Activated CD8-positive, alpha-beta memory T cell treated with anti-CD3 and anti-CD28 coated beads, Interleukin-2, amount 10 ng/mL, durations not matched to agents 7 days and 5 days (primary cell): ENCODE measurements around the gene FAM217A. TPM values are rescaled to one million over a fixed set of nuclear protein-coding genes. Genes with fewer than 3 reads are reported as not detected.
A peak's percentile ranks its signal among the peaks of the same experiment; 100 is the strongest.

Experiments
- ATAC-seq: fragments of 150-1000 bp; cut with Tn5 transposase; one replicate; pipeline ENCODE4 v1.10.0; 2021; ENCODE audit warnings: moderate library complexity
- CTCF ChIA-PET: fragments of 350-600 bp; sonication (Branson Sonifier 250); formaldehyde crosslinking; loops from one replicate; lab custom pipeline; 2021; ENCODE audit warnings: antibody characterized with exemption; lab: Charles Lee
- DNase-seq: peaks from one replicate; pipeline ENCODE4 v3.0.0-alpha.2; 2020
- H3K27ac Mint-ChIP-seq: one replicate; pipeline ENCODE4 v1.8.0; 2021; ENCODE audit warnings: mild to moderate bottlenecking, mixed read lengths
- H3K27me3 Mint-ChIP-seq: one replicate; pipeline ENCODE4 v1.8.0; 2021; ENCODE audit warnings: mixed read lengths
- H3K36me3 Mint-ChIP-seq: one replicate; pipeline ENCODE4 v1.8.0; 2021; ENCODE audit warnings: mild to moderate bottlenecking, mixed read lengths
- H3K4me1 Mint-ChIP-seq: one replicate; pipeline ENCODE4 v1.8.0; 2021; ENCODE audit warnings: mixed read lengths
- H3K4me3 Mint-ChIP-seq: one replicate; pipeline ENCODE4 v1.8.0; 2021; ENCODE audit warnings: mild to moderate bottlenecking, moderate library complexity, mixed read lengths
- H3K9me3 Mint-ChIP-seq: one replicate; pipeline ENCODE4 v1.8.0; 2022; ENCODE audit warnings: low read depth, mixed read lengths
- total RNA-seq, 2 experiments: library from RNA; stranded (reverse); gene quantifications; one replicate each; pipeline ENCODE4 v1.2.3, GENCODE V29; 2021

FAM217A gene
- total RNA-seq, 2 experiments from 2014 or later, result not detected

GRCh38 chr6:4029687-4030086 lies 49.2 kb downstream of the FAM217A start:
- peaks cover 52% of the 10 kb centered on the region for H3K36me3 Mint-ChIP-seq
- CTCF ChIA-PET, result interaction anchor here (3.3 kb wide), 1 partner anchor 9 kb away, joined by 15 read pairs; a partner anchor contains a TSS
- H3K9me3 Mint-ChIP-seq, result no peaks in the 10 kb centered on the region
- no peak for DNase-seq
- no peak for ATAC-seq
- H3K4me3 Mint-ChIP-seq, result no peak overlapping the region
- H3K27ac Mint-ChIP-seq, result no peak overlapping the region
- no peaks in the 10 kb centered on the region for H3K27me3 Mint-ChIP-seq
- H3K4me1 Mint-ChIP-seq, result peaks cover 67% of the 10 kb centered on the region

DNA sequence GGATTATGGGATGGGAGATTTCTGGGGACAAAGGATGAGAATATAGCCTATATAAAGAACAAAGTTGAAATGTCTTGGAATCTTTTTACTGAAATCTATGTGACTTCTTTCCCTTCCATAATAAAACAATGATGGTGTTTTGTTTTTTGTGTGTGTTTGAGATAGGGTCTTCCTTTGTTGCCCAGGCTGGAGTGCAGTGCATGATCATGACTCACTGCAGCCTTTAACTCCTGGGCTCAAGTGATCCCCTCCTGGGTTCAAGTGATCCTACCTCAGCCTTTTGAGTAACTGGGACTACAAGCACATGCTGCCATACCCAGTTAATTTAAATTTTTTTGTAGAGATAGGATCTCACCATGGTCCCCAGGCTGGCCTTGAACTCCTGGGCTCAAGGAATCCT lies 50.9 kb downstream of the FAM217A start:
- CTCF ChIA-PET, result interaction anchor here (0.7 to 1.0 kb wide), 2 partner anchors 10 to 128 kb away, joined by 3 read pairs; no protein-coding TSS in a partner anchor
- no peak for ATAC-seq
- peaks cover 73% of the 10 kb centered on the region for H3K4me1 Mint-ChIP-seq

DNA sequence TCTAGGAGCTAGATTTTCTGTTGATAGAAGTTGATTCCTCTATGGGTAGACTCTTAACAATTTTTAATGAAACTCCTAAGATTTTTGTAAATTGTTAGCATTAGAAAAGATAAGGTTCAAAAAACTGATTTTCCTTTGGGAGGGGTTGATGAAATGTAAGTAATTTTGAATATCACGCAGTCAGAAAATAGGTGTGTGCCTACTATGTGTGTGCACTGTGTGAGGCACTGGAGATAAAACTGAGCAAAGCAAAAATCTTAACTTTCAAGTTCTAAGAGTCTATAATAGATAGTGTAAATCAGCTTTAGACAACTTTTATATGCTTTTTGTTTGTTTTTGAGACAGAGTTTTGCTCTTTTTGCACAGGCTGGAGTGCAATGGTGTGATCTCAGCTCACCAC lies 53.3 kb downstream of the FAM217A start:
- ATAC-seq, result no peak
- CTCF ChIA-PET, result interaction anchor here (1.0 kb wide), 1 partner anchor 11 kb away, joined by 3 read pairs; no protein-coding TSS in a partner anchor
- Mint-ChIP-seq H3K27me3 (no peaks in the 10 kb centered on the region), H3K4me3 (no peak overlapping the region), H3K4me1 (peaks cover 63% of the 10 kb centered on the region), H3K9me3 (no peaks in the 10 kb centered on the region), H3K36me3 (peaks cover 48% of the 10 kb centered on the region), H3K27ac (no peak overlapping the region)
- DNase-seq, result no peak

More for the DNA sequence above, 50.9 kb downstream of the FAM217A start:
- Mint-ChIP-seq H3K36me3 (peaks cover 59% of the 10 kb centered on the region), H3K4me3 (no peak overlapping the region), H3K27ac (no peak overlapping the region), H3K9me3 (no peaks in the 10 kb centered on the region), H3K27me3 (no peaks in the 10 kb centered on the region)
- DNase-seq, result no peak

DNA sequence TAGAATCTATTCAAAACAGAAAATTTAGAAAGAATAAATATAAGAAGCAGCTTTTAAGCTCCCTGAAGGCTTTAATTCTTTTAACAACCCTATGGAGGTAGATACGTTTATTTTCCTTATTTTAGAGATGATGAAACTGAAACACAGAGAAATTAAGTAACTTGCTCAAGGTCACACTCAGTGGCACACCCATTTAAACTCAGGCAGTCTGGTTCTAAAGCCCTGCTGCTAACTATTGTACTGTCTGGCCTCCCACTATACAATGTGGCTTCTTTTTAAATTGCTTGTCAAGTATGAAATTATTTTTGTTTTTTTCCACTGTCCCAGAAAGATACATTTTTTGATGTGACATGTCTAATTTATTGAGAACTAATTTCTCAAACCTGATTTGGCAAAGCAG lies 55.7 kb downstream of the FAM217A start:
- DNase-seq (no peak), ATAC-seq (no peak)
- Mint-ChIP-seq H3K4me1 (peaks cover 60% of the 10 kb centered on the region), H3K27me3 (no peaks in the 10 kb centered on the region), H3K4me3 (peak overlapping the region; percentile 85), H3K9me3 (no peaks in the 10 kb centered on the region), H3K36me3 (peaks cover 34% of the 10 kb centered on the region), H3K27ac (peak overlapping the region; percentile 97)
- CTCF ChIA-PET, result interaction anchor here (0.9 to 3.2 kb wide), 6 partner anchors 11 to 173 kb away, joined by 3 to 23 read pairs (median 11); partner anchors contain the start of gene FAM50B

DNA sequence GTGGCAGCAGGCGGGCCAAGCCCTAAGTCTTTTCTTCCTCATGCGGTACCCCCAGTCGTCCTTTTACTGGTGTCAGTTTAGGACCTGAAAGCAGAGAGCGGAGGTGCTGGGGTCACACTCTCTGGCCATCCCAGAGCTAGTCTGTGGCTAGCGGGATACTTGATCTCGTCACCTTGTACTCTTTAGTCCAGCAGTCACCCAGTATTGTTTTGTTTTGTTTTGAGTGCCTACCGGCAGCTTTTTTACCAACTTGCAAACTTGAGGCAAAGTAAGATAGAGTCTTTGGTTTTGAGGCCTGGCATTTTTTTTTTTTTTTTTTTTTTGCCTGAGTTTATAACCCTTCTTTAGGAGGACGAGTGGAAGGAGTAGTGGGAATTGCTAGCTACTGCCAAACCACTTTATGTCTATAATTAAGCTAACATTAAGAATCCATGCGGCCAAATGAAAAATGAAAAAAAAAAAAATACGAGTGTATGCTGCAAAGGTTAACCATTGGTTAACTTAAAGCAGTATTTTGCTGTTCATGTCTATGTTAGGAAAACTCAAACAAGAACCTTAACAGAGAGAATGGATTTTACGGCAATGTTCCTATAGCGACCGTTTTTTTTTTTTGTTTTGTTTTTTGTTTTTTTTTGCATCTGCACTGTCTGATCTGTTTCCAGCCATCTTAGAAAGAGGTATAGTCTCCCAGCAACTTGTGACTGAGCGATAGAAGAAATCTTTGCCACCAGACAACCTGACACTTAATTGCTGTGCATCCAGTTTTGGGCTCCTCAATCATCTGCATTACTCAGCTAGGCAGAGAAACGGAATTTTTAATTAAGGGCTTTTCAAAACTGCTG lies 56.9 kb downstream of the FAM217A start:
- CTCF ChIA-PET, result interaction anchor here (0.8 to 3.2 kb wide), 13 partner anchors 8 to 172 kb away, joined by 3 to 27 read pairs (median 7); partner anchors contain the start of genes ECI2 and FAM50B
- Mint-ChIP-seq H3K27me3 (no peaks in the 10 kb centered on the region), H3K27ac (peak overlapping the region; percentile 97), H3K9me3 (no peaks in the 10 kb centered on the region), H3K4me1 (peaks cover 59% of the 10 kb centered on the region), H3K36me3 (peaks cover 32% of the 10 kb centered on the region), H3K4me3 (peak overlapping the region; percentile 85)
- ATAC-seq (peak; percentile 2), DNase-seq (no peak)

- DNase-seq (peak; percentile 94), ATAC-seq (peak; percentile 71)
- peaks cover 26% of the 10 kb centered on the region for H3K36me3 Mint-ChIP-seq
- H3K27ac Mint-ChIP-seq, result peak overlapping the region; percentile 97
- peaks cover 56% of the 10 kb centered on the region for H3K4me1 Mint-ChIP-seq
- peak overlapping the region; percentile 85 for H3K4me3 Mint-ChIP-seq
- CTCF ChIA-PET, result interaction anchor here (0.7 to 3.2 kb wide), 17 partner anchors 9 to 171 kb away, joined by 3 to 27 read pairs (median 5); partner anchors contain the start of genes ECI2 and FAM50B
- no peaks in the 10 kb centered on the region for H3K9me3 Mint-ChIP-seq
- H3K27me3 Mint-ChIP-seq, result no peaks in the 10 kb centered on the region
Observed at GRCh38 chr6:4021133-4021853, 57.6 kb downstream of the FAM217A start.

DNA sequence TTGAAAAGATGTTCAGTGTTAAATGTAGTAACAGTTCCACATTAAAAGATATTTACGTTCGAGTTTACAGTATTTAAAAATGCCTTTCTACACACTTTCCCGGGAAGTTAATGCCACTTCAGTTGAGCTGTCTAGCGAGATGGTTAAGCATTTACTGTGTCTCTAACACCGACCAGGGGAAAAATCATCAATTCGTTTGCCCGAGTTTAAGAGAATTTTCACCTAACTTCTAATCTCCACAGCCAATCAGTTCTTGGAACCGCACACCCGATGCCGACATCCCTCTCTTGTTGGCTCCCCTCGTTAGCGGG lies 58.2 kb downstream of the FAM217A start:
- ATAC-seq (no peak), DNase-seq (no peak)
- Mint-ChIP-seq H3K4me3 (peak overlapping the region; percentile 85), H3K36me3 (peaks cover 30% of the 10 kb centered on the region), H3K27ac (peak overlapping the region; percentile 97), H3K4me1 (peaks cover 61% of the 10 kb centered on the region), H3K9me3 (no peaks in the 10 kb centered on the region), H3K27me3 (no peaks in the 10 kb centered on the region)
- CTCF ChIA-PET, result interaction anchor here (0.7 to 3.2 kb wide), 14 partner anchors 8 to 171 kb away, joined by 3 to 27 read pairs (median 6); partner anchors contain the start of genes ECI2 and FAM50B

DNA sequence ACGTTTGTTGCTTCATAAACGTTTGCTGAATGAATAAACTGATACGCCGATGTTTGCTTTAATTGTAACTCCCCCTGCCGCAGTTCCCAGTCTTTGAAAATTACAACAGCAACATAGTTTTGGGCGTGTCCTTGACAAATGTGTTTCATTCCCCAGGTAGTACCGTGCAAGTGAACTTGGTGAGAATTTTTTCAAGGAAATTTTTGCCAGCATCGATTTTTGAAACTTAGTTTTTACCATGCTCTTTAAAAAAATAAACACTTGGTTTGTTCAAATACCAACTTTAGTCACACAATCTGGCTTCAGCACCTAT lies 60.1 kb downstream of the FAM217A start:
- peak; percentile 5 for ATAC-seq
- CTCF ChIA-PET, result interaction anchor here (1.0 to 1.9 kb wide), 6 partner anchors 10 to 170 kb away, joined by 3 to 7 read pairs (median 5); partner anchors contain the start of gene FAM50B
- no peak for DNase-seq
- Mint-ChIP-seq H3K27ac (peak overlapping the region; percentile 95), H3K36me3 (peaks cover 36% of the 10 kb centered on the region), H3K4me3 (peak overlapping the region; percentile 85), H3K4me1 (peaks cover 57% of the 10 kb centered on the region), H3K9me3 (no peaks in the 10 kb centered on the region), H3K27me3 (no peaks in the 10 kb centered on the region)

Other genes starting within 250 kb of the FAM217A start
- 10 to 100 TPM in 1 of 2 experiments, 1 to 10 TPM in 1; 8.8 to 10.6 TPM for gene FAM50B, start 229.8 kb downstream of the FAM217A start, total RNA-seq
- gene ECI2, start 56.4 kb upstream of the FAM217A start, total RNA-seq, result 10 to 100 TPM; 45.0 to 45.5 TPM